IMR-90 (cell line): Measurements from ENCODE around the gene C17orf50. TPM values are rescaled to one million over a fixed set of nuclear protein-coding genes. Genes with fewer than 3 reads are reported as not detected.

Experiments used
- ATAC-seq: fragments of 200-7000 bp; cut with Tn5 transposase; 2 replicates; pipeline ENCODE4 v1.9.1; 2020; ENCODE audit warnings: low read depth, mild to moderate bottlenecking, moderate library complexity
- BruUV-seq: library from RNA; stranded (reverse); fragments of 400-500 nt; replicated peaks from 2 replicates; lab custom pipeline; 2021; lab: Mats Ljungman, UMichigan
- CTCF ChIA-PET: fragments of 300-600 bp; formaldehyde crosslinking; extraction: SDS; loops from one replicate; lab custom pipeline; 2021; ENCODE audit warnings: antibody characterized with exemption; lab: Yijun Ruan, JAX
- POLR2A ChIA-PET: fragments of 300-600 bp; sonication (Branson Sonifier 250); formaldehyde crosslinking; loops from one replicate; lab custom pipeline; 2022; ENCODE audit warnings: antibody characterized with exemption; ENCODE audit not compliant: unreplicated experiment; lab: Charles Lee
- DNase-seq: peaks from one replicate; pipeline ENCODE4 v3.0.0; 2013
- H2AFZ ChIP-seq: replicated peaks from 2 replicates; pipeline ENCODE3; 2013; ENCODE audit warnings: low read length, mild to moderate bottlenecking; ENCODE audit not compliant: poor library complexity
- H2AK5ac ChIP-seq: 2 replicates; pipeline ENCODE4 v1.6.1; 2013; ENCODE audit warnings: low read depth, low read length, inconsistent platforms
- H2AK9ac ChIP-seq: replicated peaks from 2 replicates; pipeline ENCODE3; 2013; ENCODE audit warnings: mild to moderate bottlenecking, low read depth, low read length, moderate library complexity; ENCODE audit not compliant: poor library complexity
- H2BK120ac ChIP-seq: 2 replicates; pipeline ENCODE4 v1.6.1; 2013; ENCODE audit warnings: low read depth, low read length, inconsistent platforms
- H2BK15ac ChIP-seq: 3 replicates; pipeline ENCODE4 v1.6.1; 2013; ENCODE audit warnings: low read depth, low read length, inconsistent platforms
- H2BK20ac ChIP-seq: 2 replicates; pipeline ENCODE4 v1.6.1; 2013; ENCODE audit warnings: low read depth, mild to moderate bottlenecking, inconsistent platforms, low read length, moderate library complexity
- H2BK5ac ChIP-seq: 2 replicates; pipeline ENCODE4 v1.6.1; 2013; ENCODE audit warnings: mild to moderate bottlenecking, low read depth, low read length, inconsistent platforms; ENCODE audit not compliant: poor library complexity, severe bottlenecking
- H3K14ac ChIP-seq: replicated peaks from 2 replicates; pipeline ENCODE4 v1.6.1; 2013; ENCODE audit warnings: low read depth, low read length, inconsistent platforms
- H3K18ac ChIP-seq: 2 replicates; pipeline ENCODE4 v1.6.1; 2013; ENCODE audit warnings: low read depth, low read length, control low read depth
- H3K23ac ChIP-seq: 2 replicates; pipeline ENCODE4 v1.6.1; 2013; ENCODE audit warnings: low read depth, low read length, inconsistent platforms
- H3K27ac ChIP-seq: 2 replicates; pipeline ENCODE4 v1.5.1; 2013; ENCODE audit warnings: mild to moderate bottlenecking, control low read depth, low read length; ENCODE audit not compliant: insufficient read depth
- H3K27me3 ChIP-seq: 2 replicates; pipeline ENCODE4 v1.6.1; 2013; ENCODE audit warnings: low read length; ENCODE audit not compliant: control insufficient read depth, insufficient read depth
- H3K36me3 ChIP-seq: 2 replicates; pipeline ENCODE4 v1.6.1; 2013; ENCODE audit warnings: low read length, mixed read lengths; ENCODE audit not compliant: control insufficient read depth, insufficient read depth
- H3K4ac ChIP-seq: 2 replicates; pipeline ENCODE4 v1.6.1; 2013; ENCODE audit warnings: low read depth, low read length, inconsistent platforms
- H3K4me1 ChIP-seq: 2 replicates; pipeline ENCODE4 v1.6.1; 2013; ENCODE audit warnings: low read length, mixed read lengths; ENCODE audit not compliant: control insufficient read depth, insufficient read depth
- H3K4me2 ChIP-seq: 2 replicates; pipeline ENCODE4 v1.6.1; 2013; ENCODE audit warnings: low read depth, mild to moderate bottlenecking, control low read depth, low read length, moderate library complexity
- H3K4me3 ChIP-seq: 2 replicates; pipeline ENCODE4 v1.5.1; 2013; ENCODE audit warnings: low read depth, mild to moderate bottlenecking, control low read depth, low read length, moderate library complexity; ENCODE audit not compliant: insufficient read depth
- H3K56ac ChIP-seq: 2 replicates; pipeline ENCODE4 v1.6.1; 2013; ENCODE audit warnings: low read length, inconsistent platforms; ENCODE audit not compliant: insufficient read depth; ENCODE audit errors: extremely low read depth
- H3K79me1 ChIP-seq, 2 experiments: 2 replicates each; pipeline ENCODE4 v1.6.1; 2013; ENCODE audit warnings: low read length in 2 of 2, inconsistent platforms in 1 of 2, low read depth in 1 of 2
- H3K9ac ChIP-seq: 2 replicates; pipeline ENCODE4 v1.6.1; 2013; ENCODE audit warnings: low read depth, low read length, control low read depth
- H3K9me1 ChIP-seq: 2 replicates; pipeline ENCODE4 v1.6.1; 2013; ENCODE audit warnings: low read length, inconsistent platforms; ENCODE audit not compliant: insufficient read depth
- H3K9me3 ChIP-seq: 2 replicates; pipeline ENCODE4 v1.6.1; 2013; ENCODE audit warnings: low read length; ENCODE audit not compliant: control insufficient read depth, insufficient read depth
- H4K20me1 ChIP-seq: 2 replicates; pipeline ENCODE4 v1.6.1; 2013; ENCODE audit warnings: low read length, inconsistent platforms; ENCODE audit not compliant: insufficient read depth
- H4K5ac ChIP-seq: 2 replicates; pipeline ENCODE4 v1.6.1; 2013; ENCODE audit warnings: mild to moderate bottlenecking, low read depth, low read length, control low read depth
- H4K8ac ChIP-seq, 2 experiments: 2 replicates each; pipeline ENCODE4 v1.6.1; 2013; ENCODE audit warnings: low read depth in 2 of 2, low read length in 2 of 2, control low read depth in 1 of 2, inconsistent platforms in 1 of 2
- H4K91ac ChIP-seq: 2 replicates; pipeline ENCODE4 v1.6.1; 2013; ENCODE audit warnings: low read depth, low read length, inconsistent platforms; ENCODE audit not compliant: insufficient read depth
- BHLHE40 ChIP-seq: fragments of 150-350 bp; IDR thresholded peaks from 2 replicates; pipeline ENCODE4 v1.6.1; 2016; ENCODE audit warnings: mild to moderate bottlenecking, low read depth, low read length
- CEBPB ChIP-seq: IDR thresholded peaks from 2 replicates; pipeline ENCODE4 v1.6.1; 2012; ENCODE audit warnings: low read depth, low read length, improper control_type of control experiment
- CHD1 ChIP-seq: IDR thresholded peaks from 2 replicates; pipeline ENCODE4 v1.6.1; 2012; ENCODE audit warnings: low read depth, low read length, improper control_type of control experiment
- CTCF ChIP-seq: conservative IDR thresholded peaks from 2 replicates; pipeline ENCODE4 v1.5.1; 2012; ENCODE audit warnings: mild to moderate bottlenecking, low read depth, low read length, improper control_type of control experiment
- ELK1 ChIP-seq: fragments of 150-350 bp; IDR thresholded peaks from 2 replicates; pipeline ENCODE4 v1.6.1; 2016; ENCODE audit warnings: low read depth, mild to moderate bottlenecking, low read length, moderate library complexity, borderline replicate concordance
- FOS ChIP-seq: fragments of 150-350 bp; IDR thresholded peaks from 2 replicates; pipeline ENCODE4 v1.6.1; 2016; ENCODE audit warnings: low read depth, low read length
- MAFK ChIP-seq: IDR thresholded peaks from 2 replicates; pipeline ENCODE4 v1.6.1; 2012; ENCODE audit warnings: low read depth, low read length, improper control_type of control experiment
- MAZ ChIP-seq: IDR thresholded peaks from 2 replicates; pipeline ENCODE4 v1.6.1; 2012; ENCODE audit warnings: low read depth, mild to moderate bottlenecking, low read length, improper control_type of control experiment, moderate library complexity, borderline replicate concordance
- MXI1 ChIP-seq: IDR thresholded peaks from 2 replicates; pipeline ENCODE4 v1.6.1; 2012; ENCODE audit warnings: low read depth, mild to moderate bottlenecking, low read length, moderate library complexity, borderline replicate concordance
- NFE2L2 ChIP-seq: fragments of 150-350 bp; IDR thresholded peaks from 2 replicates; pipeline ENCODE4 v1.6.1; 2016; ENCODE audit warnings: low read depth, mild to moderate bottlenecking, low read length
- POLR2A ChIP-seq: IDR thresholded peaks from 2 replicates; pipeline ENCODE4 v1.6.1; 2012; ENCODE audit warnings: mild to moderate bottlenecking, low read depth, low read length
- RAD21 ChIP-seq: IDR thresholded peaks from 2 replicates; pipeline ENCODE4 v1.6.1; 2012; ENCODE audit warnings: low read length, improper control_type of control experiment
- RCOR1 ChIP-seq: IDR thresholded peaks from 2 replicates; pipeline ENCODE4 v1.6.1; 2012; ENCODE audit warnings: mild to moderate bottlenecking, low read length, improper control_type of control experiment; ENCODE audit not compliant: insufficient replicate concordance
- RFX5 ChIP-seq: IDR thresholded peaks from 2 replicates; pipeline ENCODE4 v1.8.0; 2012; ENCODE audit warnings: low read depth, mild to moderate bottlenecking, low read length, moderate library complexity
- SMC3 ChIP-seq: fragments of 150-350 bp; IDR thresholded peaks from 2 replicates; pipeline ENCODE4 v1.6.1; 2016; ENCODE audit warnings: low read depth, mild to moderate bottlenecking, antibody characterized with exemption, low read length, moderate library complexity
- USF2 ChIP-seq: fragments of 150-350 bp; IDR thresholded peaks from 2 replicates; pipeline ENCODE4 v1.6.1; 2017; ENCODE audit warnings: mild to moderate bottlenecking, antibody characterized with exemption, low read length, low read depth
- WGBS, 2 experiments: methylation state at CpG; one replicate each; pipeline versions ENCODE4 v1.1.5 to v1.1.7; 2013; ENCODE audit warnings: missing lambda C conversion rate in 2 of 2; ENCODE audit not compliant: insufficient read length in 1 of 2; ENCODE audit errors: extremely low coverage in 2 of 2; 5-methylcytosine and 5-hydroxymethylcytosine counted together
- dilution Hi-C: fragments of 300-500 bp; cut with HindIII; formaldehyde crosslinking; loops from one replicate; pipeline ENCODE4 v1.14.3; 2018; ENCODE audit warnings: low sequenced_read_pairs; ENCODE audit not compliant: unreplicated experiment
- in situ Hi-C: fragments of 300-500 bp; cut with MboI; formaldehyde crosslinking; loops from 3 replicates; pipeline ENCODE4 v1.14.3; 2019; ENCODE audit warnings: low sequenced_read_pairs, inconsistent platforms, mixed read lengths
- intact Hi-C: fragments of 100-400 bp; cut with micrococcal nuclease; formaldehyde crosslinking; loops from 2 replicates; pipeline ENCODE4 v1.10.0; 2022
- polyA plus RNA-seq, 3 experiments: library from polyadenylated mRNA; depleted of rRNA; stranded (reverse); fragments of >200 nt; gene quantifications; 2 replicates each; pipeline ENCODE4 v1.2.3, GENCODE V29; 2012; ENCODE audit warnings: low replicate concordance in 1 of 3
- total RNA-seq: library from RNA; depleted of rRNA; stranded (reverse); fragments of >200 nt; gene quantifications from 2 replicates; pipeline ENCODE4 v1.2.3, GENCODE V29; 2012

C17orf50 gene
- total and polyA plus RNA-seq, 2 of the 4 experiments (the other 2 are of a cell fraction), result not detected

GRCh38 chr17:35728551-35728950 lies 32.1 kb upstream of the C17orf50 start:
- WGBS, 2 experiments, result no CpG with 5 or more reads among the region's 3 CpGs
- Histone ChIP-seq H3K56ac (no peak overlapping the region), H4K20me1 (peaks cover 13% of the 10 kb centered on the region; the same call in 1 of the 2 replicates), H3K18ac (no peak overlapping the region), H2AK9ac (no peak overlapping the region), H4K5ac (no peak overlapping the region), H4K91ac (no peak overlapping the region), H2AFZ (no peak overlapping the region), H3K27ac (no peak overlapping the region), H3K4ac (no peak overlapping the region), H3K9me1 (peaks cover 18% of the 10 kb centered on the region), H3K23ac (no peak overlapping the region), H3K14ac (no peak overlapping the region), H3K4me1 (peaks cover 18% of the 10 kb centered on the region), H3K79me1 (peaks cover 0 to 21% of the 10 kb centered on the region in 2 experiments; a peak in 2 of 4 replicates), H3K4me3 (no peak overlapping the region), H3K27me3 (no peaks in the 10 kb centered on the region), H2BK120ac (no peak overlapping the region), H4K8ac (no peak overlapping the region), H3K9me3 (no peaks in the 10 kb centered on the region), H3K9ac (no peak overlapping the region), H2AK5ac (no peak overlapping the region), H2BK20ac (no peak overlapping the region), H2BK5ac (no peak overlapping the region), H3K4me2 (no peak overlapping the region), H2BK15ac (no peak overlapping the region), H3K36me3 (peaks cover 14% of the 10 kb centered on the region)
- ChIA-PET CTCF (interaction anchor here (1.1 kb wide), 1 partner anchor 19 kb away, joined by 3 read pairs; no protein-coding TSS in a partner anchor), POLR2A (no interaction called here)
- in situ Hi-C loops, result loop anchor here (25.0 kb wide), 1 partner anchor 366 kb away; the partner anchor contains the start of gene SLFN11
- no peak for ATAC-seq
- dilution Hi-C loops, result no loop called here
- no peak for DNase-seq
- intact Hi-C loops, result no loop called here
- BruUV-seq, result no TSS peak
- TF ChIP-seq SMC3 (no peak), MXI1 (no peak), NFE2L2 (no peak), CHD1 (no peak), USF2 (no peak), RFX5 (no peak), FOS (no peak), BHLHE40 (no peak), MAZ (no peak), POLR2A (no peak), RAD21 (no peak), CEBPB (no peak), ELK1 (no peak), RCOR1 (no peak), CTCF (no peak), MAFK (no peak)
